Fibroblast of mammary gland (primary cell): ENCODE measurements around the gene ELOVL1.
A peak's percentile ranks its signal among the peaks of the same experiment; 100 is the strongest.
"Not testable (repeated sequence)": the region's sequence is repeated elsewhere in the genome, so short reads cannot be mapped to it uniquely, and the experiment has no call there.

ENCODE experiments used
- DNase-seq: peaks from one replicate; pipeline ENCODE4 v3.0.0-alpha.2; 2010; ENCODE audit warnings: low read depth
- H3K4me3 ChIP-seq: 2 replicates; pipeline ENCODE4 v1.5.1; 2011; ENCODE audit warnings: low read depth, mild to moderate bottlenecking, low read length, moderate library complexity; ENCODE audit not compliant: control insufficient read depth
- TF ChIP-seq, protein P1 (sequence below): conservative IDR thresholded peaks from 2 replicates; pipeline ENCODE4 v1.5.1; 2011; ENCODE audit warnings: low read depth, low read length, inconsistent platforms; ENCODE audit not compliant: control insufficient read depth, insufficient read depth

The ELOVL1 gene

DNA sequence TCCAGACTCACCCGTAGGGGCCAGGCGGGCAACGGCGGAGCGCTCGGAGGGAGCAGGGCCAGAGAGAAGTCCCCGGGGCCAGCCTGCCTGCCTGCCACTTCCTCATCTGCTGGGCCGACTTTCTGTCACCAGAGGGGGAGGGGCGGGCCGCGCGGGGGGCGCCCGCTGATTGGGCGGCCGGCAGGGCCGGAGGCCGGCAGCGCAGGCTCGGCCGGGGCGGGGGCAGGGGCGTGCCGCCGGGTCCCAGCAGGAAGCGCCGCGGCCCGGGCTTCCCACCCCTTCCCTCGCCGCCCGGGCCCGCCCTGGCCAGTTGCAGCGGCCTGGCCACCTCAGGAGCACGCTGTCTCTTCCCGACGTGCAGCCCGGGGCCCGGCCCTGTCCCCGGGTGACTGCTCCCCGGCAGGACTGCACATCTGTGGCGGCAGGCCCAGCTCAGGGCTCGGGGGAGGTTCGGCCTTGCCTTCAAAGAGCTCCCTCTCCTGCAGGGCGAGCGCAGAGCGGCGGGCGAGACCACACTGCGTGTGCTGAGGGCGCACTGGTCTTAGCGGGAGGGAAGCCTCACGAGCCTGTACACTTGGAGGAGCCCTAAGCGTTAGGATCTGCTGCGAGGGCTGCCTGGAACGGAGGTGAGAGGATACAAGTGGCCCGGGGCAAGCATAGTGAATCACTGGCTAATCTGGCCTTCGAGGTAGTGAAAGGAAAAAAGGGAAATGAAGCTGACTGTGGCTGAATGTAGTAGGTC is at the start of gene ELOVL1:
Gene ELOVL1, minus strand, starts transcription at position 108 of the 742 bp plus-strand sequence. CDS start 2,402 bp downstream, outside the sequence.
- peak within 1 kb of the TSS; percentile 82 for H3K4me3 ChIP-seq
- TF ChIP-seq, protein P1, sequence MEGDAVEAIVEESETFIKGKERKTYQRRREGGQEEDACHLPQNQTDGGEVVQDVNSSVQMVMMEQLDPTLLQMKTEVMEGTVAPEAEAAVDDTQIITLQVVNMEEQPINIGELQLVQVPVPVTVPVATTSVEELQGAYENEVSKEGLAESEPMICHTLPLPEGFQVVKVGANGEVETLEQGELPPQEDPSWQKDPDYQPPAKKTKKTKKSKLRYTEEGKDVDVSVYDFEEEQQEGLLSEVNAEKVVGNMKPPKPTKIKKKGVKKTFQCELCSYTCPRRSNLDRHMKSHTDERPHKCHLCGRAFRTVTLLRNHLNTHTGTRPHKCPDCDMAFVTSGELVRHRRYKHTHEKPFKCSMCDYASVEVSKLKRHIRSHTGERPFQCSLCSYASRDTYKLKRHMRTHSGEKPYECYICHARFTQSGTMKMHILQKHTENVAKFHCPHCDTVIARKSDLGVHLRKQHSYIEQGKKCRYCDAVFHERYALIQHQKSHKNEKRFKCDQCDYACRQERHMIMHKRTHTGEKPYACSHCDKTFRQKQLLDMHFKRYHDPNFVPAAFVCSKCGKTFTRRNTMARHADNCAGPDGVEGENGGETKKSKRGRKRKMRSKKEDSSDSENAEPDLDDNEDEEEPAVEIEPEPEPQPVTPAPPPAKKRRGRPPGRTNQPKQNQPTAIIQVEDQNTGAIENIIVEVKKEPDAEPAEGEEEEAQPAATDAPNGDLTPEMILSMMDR = peak; percentile 7
- peak; percentile 76 for DNase-seq

DNA sequence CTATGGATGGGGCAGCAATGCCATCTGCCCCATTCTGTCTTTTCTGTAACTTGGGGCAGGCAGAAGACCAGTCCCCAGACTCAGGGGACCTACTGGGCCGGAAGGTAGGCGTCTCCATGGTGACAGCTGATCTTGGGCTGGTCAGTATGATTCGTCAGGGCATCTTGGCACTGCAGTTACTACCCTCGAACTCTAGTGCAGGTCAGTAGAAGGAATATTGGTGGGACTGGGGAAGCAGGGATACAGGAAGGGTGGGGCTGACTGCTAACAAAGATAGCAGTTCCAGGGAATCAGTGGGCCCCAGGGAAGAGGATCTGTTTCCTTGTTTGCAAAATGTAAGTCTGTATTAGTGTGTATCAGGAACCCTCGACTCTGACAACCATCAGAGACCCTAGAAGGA is 48.1 kb upstream of the ELOVL1 start:
- TF ChIP-seq, protein P1 = no peak
- DNase-seq = no peak
- no peak overlapping the region for H3K4me3 ChIP-seq

DNA sequence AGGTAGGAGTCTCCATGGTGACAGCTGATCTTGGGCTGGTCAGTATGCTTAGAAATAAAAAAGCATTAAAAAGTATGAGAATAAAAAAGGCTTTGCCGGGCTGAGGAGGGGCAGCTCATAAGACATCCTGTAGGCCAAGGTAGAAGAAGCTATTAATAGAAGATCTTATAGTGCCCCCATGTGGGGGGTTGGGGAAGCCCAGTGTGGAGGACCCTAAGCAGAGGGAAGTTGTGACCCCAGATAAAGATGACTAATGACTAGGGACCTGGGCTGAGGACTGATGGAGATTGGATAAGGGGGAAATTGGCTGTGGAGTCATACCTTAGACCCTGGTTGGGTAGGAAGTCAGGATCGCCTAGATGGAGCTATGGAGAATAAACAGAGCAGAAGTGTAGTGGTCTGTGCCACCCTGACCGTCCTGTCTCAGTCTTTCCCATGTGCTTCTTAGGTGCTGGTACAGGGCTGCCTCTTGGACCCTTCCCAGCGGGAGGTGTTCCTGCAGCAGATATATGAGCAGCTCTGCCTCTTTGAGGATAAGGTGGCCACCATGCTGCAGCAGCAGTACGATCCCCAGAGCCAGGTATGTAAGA is 46.9 kb upstream of the ELOVL1 start:
- DNase-seq = peak; percentile 60
- no peak overlapping the region for H3K4me3 ChIP-seq
- TF ChIP-seq, protein P1 = peak; percentile 56

DNA sequence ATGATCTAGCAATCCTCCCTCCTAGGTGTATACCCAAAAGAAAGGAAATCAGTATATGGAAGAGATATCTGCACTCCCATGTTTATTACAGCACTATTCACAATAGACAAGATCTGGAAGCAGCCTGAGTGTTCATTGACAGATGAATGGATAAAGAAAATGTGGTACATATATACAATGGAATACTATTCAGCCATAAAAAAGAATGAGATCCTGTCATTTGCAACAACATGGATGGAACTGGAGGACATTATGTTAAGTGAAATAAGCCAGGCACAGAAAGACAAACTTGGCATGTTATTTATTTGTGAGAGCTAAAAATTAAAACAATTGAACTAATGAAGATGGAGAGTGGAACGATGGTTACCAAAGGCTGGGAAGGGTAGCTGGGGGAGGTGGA is 45.6 kb upstream of the ELOVL1 start:
- not testable (repeated sequence) for H3K4me3 ChIP-seq, DNase-seq

DNA sequence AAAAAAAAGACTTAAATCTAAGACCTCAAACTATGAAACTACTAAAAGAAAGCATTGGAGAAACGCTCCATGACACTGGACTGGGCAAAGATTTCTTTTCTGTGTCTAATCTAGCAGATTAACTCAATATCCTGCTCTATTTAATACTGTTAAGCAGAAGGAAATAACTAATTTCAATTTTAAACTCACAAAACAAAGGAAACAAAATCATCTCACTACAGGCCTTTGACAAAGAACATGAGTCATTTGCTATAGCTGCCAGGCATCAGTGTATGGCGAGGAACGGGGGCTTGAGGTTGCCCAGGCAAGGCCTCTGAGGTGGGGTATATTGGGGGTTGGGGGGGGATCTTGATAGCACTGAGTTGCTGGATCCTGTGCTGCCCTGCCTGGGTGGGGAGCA is 42.8 kb upstream of the ELOVL1 start:
- TF ChIP-seq, protein P1 = no peak
- no peak overlapping the region for H3K4me3 ChIP-seq
- DNase-seq = no peak

DNA sequence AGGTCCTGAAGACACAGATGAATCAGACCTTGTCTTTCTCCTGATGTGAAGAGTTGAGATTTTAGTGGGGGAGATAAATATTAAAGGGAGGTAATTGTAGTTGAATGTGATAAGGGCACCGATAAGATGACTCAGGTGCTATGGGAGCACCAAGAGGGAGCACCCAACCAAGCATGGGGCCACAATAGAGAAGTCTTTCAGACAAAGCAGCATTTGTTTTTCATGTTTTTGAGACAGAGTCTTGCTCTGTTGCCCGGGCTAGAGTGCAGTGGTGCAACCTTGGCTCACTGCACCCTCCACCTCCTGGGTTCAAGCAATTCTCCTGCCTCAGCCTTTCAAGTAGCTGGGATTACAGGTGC is 38.0 kb upstream of the ELOVL1 start:
- no peak overlapping the region for H3K4me3 ChIP-seq
- TF ChIP-seq, protein P1 = no peak

DNA sequence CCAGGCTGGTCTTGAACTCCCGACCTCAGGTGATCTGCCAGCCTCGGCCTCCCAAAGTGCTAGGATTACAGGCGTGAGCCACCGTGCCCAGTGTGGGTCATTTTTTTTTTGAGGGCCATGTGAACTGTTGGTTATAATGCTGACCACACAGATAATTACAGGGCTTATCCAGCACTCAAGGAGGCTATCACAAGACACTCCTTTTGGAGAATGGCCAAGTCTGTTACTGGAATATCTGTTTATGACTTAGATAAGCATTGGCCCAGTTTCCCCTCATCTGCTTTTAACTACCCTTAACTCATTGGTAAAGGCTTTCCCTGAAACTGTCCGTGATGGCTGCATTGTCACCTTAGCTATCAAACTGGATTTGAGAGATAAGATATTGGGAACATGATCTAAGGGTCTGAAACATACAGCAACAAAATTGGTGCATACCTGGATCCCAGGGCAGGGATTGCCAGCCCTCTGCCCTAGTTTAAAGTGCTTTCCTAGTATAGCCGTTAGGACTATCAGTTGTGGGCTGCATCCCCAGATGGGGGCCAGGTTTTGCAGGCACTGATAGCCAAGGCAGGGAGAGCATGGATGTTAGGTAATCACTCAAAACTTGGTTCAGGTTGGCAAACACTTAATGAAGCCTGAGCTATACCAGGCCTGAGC is 37.5 kb upstream of the ELOVL1 start:
- peak; percentile 18 for DNase-seq
- TF ChIP-seq, protein P1 = no peak
- H3K4me3 ChIP-seq = no peak overlapping the region

More for the DNA sequence above, 38.0 kb upstream of the ELOVL1 start:
- DNase-seq = no peak
